Naive B cell (primary cell): ENCODE measurements around the gene ASB16. TPM values are rescaled to one million over a fixed set of nuclear protein-coding genes. Genes with fewer than 3 reads are reported as not detected.

Source experiments
- ATAC-seq, 2 donors: fragments of 150-1000 bp; cut with Tn5 transposase; 2 replicates each; pipeline ENCODE4 v1.10.0; 2021; ENCODE audit warnings: low read depth in 2 of 2, mild to moderate bottlenecking in 2 of 2, moderate library complexity in 2 of 2
- DNase-seq: peaks from one replicate; pipeline ENCODE4 v3.0.0; 2022
- H3K27ac Mint-ChIP-seq, 6 donors: one replicate each; pipeline ENCODE4 v1.8.0; 2020 to 2022; ENCODE audit warnings: mild to moderate bottlenecking in 6 of 6, mixed read lengths in 6 of 6, moderate library complexity in 5 of 6, inconsistent platforms in 2 of 6
- H3K27me3 Mint-ChIP-seq, 3 donors: one replicate each; pipeline ENCODE4 v1.8.0; 2021 to 2022; ENCODE audit warnings: mixed read lengths in 3 of 3, mild to moderate bottlenecking in 1 of 3
- H3K36me3 Mint-ChIP-seq, 2 donors: one replicate each; pipeline ENCODE4 v1.8.0; 2020 to 2022; ENCODE audit warnings: mixed read lengths in 2 of 2, inconsistent platforms in 1 of 2, mild to moderate bottlenecking in 1 of 2
- H3K4me1 Mint-ChIP-seq, 3 donors: one replicate each; pipeline ENCODE4 v1.8.0; 2020 to 2022; ENCODE audit warnings: mixed read lengths in 3 of 3, inconsistent platforms in 1 of 3, mild to moderate bottlenecking in 1 of 3, moderate library complexity in 1 of 3
- H3K4me3 Mint-ChIP-seq, 8 donors: one replicate each; pipeline ENCODE4 v1.8.0; 2020 to 2022; ENCODE audit warnings: mild to moderate bottlenecking in 8 of 8, mixed read lengths in 8 of 8, moderate library complexity in 8 of 8, inconsistent platforms in 2 of 8
- H3K9me3 Mint-ChIP-seq, 7 donors: one replicate each; pipeline ENCODE4 v1.8.0; 2020 to 2022; ENCODE audit warnings: mixed read lengths in 7 of 7, mild to moderate bottlenecking in 5 of 7, inconsistent platforms in 2 of 7, moderate library complexity in 1 of 7
- polyA plus RNA-seq, 6 donors: library from polyadenylated mRNA; unstranded; fragments of 300-500 nt; fragmentation: Illumina TruSeq; gene quantifications; one replicate each; pipeline ENCODE4 v1.2.3, GENCODE V29; 2021; ENCODE audit warnings: low read depth in 6 of 6

ASB16 gene
- polyA plus RNA-seq, 6 donors from 2014 or later = 0.19 to 0.43 (median 0.31) TPM; not detected in 2

- Mint-ChIP-seq H3K4me3 (no peak overlapping the region), H3K36me3 (no peaks in the 10 kb centered on the region), H3K9me3 (no peaks in the 10 kb centered on the region), H3K27me3 (no peaks in the 10 kb centered on the region), H3K4me1 (peaks cover 8 to 10% (median 8%) of the 10 kb centered on the region in 3 donors), H3K27ac (no peak overlapping the region)
- DNase-seq (no peak), ATAC-seq (no peak)
These were observed 6.0 kb upstream of the ASB16 start for GRCh38 chr17:44164476-44164875.

GRCh38 chr17:44167181-44167861, 3.2 kb upstream of the ASB16 start:
- Mint-ChIP-seq H3K9me3 (no peaks in the 10 kb centered on the region), H3K27ac (peak overlapping the region in 2 of 6 donors; percentile 22 to 42)

DNA sequence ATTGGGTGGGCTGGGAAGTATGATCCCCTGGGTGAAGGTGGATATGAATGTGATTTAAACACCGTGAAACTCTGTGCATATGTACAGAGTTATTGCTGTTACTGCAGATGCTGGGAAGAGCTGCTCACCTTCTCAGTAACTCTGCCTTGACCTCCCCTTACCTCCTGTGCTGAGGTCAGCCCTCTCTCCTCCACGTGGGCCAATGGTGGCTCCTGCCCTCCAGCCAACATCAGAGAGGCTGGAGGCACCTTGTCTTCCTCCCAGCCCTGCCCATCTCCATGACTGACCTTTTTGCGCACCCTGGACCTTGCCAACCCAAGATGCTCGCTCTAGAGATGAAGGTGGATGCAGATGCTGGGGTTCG, 387 bp upstream of the ASB16 start:
- H3K4me1 Mint-ChIP-seq = peaks cover 12 to 20% (median 14%) of the 10 kb centered on the region in 3 donors
- DNase-seq (no peak), ATAC-seq (no peak)
- H3K27ac Mint-ChIP-seq = peak overlapping the region in 2 of 6 donors; percentile 22 to 59
- no peaks in the 10 kb centered on the region for H3K27me3 Mint-ChIP-seq
- no peaks in the 10 kb centered on the region for H3K9me3 Mint-ChIP-seq
- no peaks in the 10 kb centered on the region for H3K36me3 Mint-ChIP-seq
- no peak overlapping the region for H3K4me3 Mint-ChIP-seq

More at GRCh38 chr17:44167181-44167861, 3.2 kb upstream of the ASB16 start:
- H3K4me3 Mint-ChIP-seq = no peak overlapping the region
- ATAC-seq (no peak), DNase-seq (no peak)
- H3K4me1 Mint-ChIP-seq = peaks cover 12 to 20% (median 14%) of the 10 kb centered on the region in 3 donors
- H3K27me3 Mint-ChIP-seq = no peaks in the 10 kb centered on the region
- H3K36me3 Mint-ChIP-seq = no peaks in the 10 kb centered on the region

GRCh38 chr17:44171931-44172455, 1.5 kb downstream of the ASB16 start:
- Mint-ChIP-seq H3K4me3 (no peak overlapping the region), H3K36me3 (no peaks in the 10 kb centered on the region), H3K27me3 (no peaks in the 10 kb centered on the region), H3K27ac (peak overlapping the region in 2 of 6 donors; percentile 15 to 73), H3K9me3 (no peaks in the 10 kb centered on the region), H3K4me1 (peaks cover 10 to 20% (median 12%) of the 10 kb centered on the region in 3 donors)
- ATAC-seq = no peak
- no peak for DNase-seq

GRCh38 chr17:44174427-44174826, 3.9 kb downstream of the ASB16 start:
- peaks cover 5 to 8% of the 10 kb centered on the region in 2 donors for H3K36me3 Mint-ChIP-seq
- peaks cover 4 to 11% (median 10%) of the 10 kb centered on the region in 3 donors for H3K4me1 Mint-ChIP-seq
- no peak overlapping the region for H3K4me3 Mint-ChIP-seq
- H3K9me3 Mint-ChIP-seq = no peaks in the 10 kb centered on the region
- no peak for DNase-seq
- H3K27ac Mint-ChIP-seq = no peak overlapping the region
- H3K27me3 Mint-ChIP-seq = no peaks in the 10 kb centered on the region
- no peak for ATAC-seq

DNA sequence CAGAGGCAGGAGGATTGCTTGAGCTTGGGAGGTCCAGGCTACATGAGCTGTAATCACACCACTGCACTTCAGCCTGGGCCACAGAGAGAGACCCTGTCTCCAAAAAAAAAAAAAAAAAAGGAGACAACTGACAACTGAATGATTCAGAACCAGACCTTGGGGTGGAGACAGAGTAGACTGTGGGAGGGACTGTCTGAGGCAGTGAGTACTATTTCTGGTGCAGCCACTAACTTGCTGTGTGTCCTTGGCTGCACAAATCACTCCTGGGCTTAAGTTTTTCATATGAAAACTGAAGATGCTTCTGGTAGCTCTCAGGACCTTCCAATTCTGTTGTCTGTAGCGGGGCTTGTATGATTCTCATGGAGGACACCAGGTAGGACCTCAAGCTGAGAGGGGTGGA, 5.8 kb downstream of the ASB16 start:
- no peaks in the 10 kb centered on the region for H3K9me3 Mint-ChIP-seq
- ATAC-seq (no peak), DNase-seq (no peak)
- H3K4me3 Mint-ChIP-seq = no peak overlapping the region
- no peaks in the 10 kb centered on the region for H3K27me3 Mint-ChIP-seq
- peaks cover 5 to 8% of the 10 kb centered on the region in 2 donors for H3K36me3 Mint-ChIP-seq
- peak overlapping the region in 1 of 6 donors; percentile 21 for H3K27ac Mint-ChIP-seq
- peaks cover 0 to 4% (median 0%) of the 10 kb centered on the region in 3 donors for H3K4me1 Mint-ChIP-seq

GRCh38 chr17:44176671-44177501, 6.4 kb downstream of the ASB16 start:
- Mint-ChIP-seq H3K4me3 (no peak overlapping the region), H3K36me3 (peaks cover 5 to 12% of the 10 kb centered on the region in 2 donors), H3K4me1 (peaks cover 3 to 8% (median 3%) of the 10 kb centered on the region in 3 donors), H3K27me3 (no peaks in the 10 kb centered on the region), H3K27ac (no peak overlapping the region), H3K9me3 (no peaks in the 10 kb centered on the region)
- ATAC-seq (no peak), DNase-seq (no peak)

DNA sequence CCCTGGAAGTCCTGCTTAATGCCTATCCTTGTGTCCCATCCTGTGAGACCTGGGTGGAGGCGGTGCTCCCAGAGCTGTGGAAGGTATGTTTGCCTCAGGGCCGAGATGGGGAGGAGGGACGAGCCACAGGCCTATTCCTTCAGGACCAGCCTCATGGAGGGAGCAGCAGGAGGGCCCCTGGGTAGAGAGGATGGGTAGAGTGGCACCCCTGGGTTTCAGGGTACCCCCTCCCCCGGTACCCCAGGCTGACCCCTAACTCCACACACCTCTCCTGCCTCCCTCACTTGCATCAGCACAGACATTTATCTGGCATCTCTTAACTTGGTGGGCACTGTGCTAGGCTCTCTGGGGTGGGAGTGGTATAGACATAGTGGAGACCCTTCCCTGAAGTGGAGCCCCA, 7.1 kb downstream of the ASB16 start:
- H3K36me3 Mint-ChIP-seq = peaks cover 5 to 14% of the 10 kb centered on the region in 2 donors

GRCh38 chr17:44178133-44178532, 7.6 kb downstream of the ASB16 start:
- H3K9me3 Mint-ChIP-seq = no peaks in the 10 kb centered on the region
- ATAC-seq = no peak

More for the DNA sequence above, 7.1 kb downstream of the ASB16 start:
- Mint-ChIP-seq H3K27ac (no peak overlapping the region), H3K27me3 (no peaks in the 10 kb centered on the region), H3K4me1 (peaks cover 7 to 10% (median 8%) of the 10 kb centered on the region in 3 donors), H3K9me3 (no peaks in the 10 kb centered on the region), H3K4me3 (no peak overlapping the region)
- no peak for DNase-seq
- ATAC-seq = no peak

GRCh38 chr17:44183024-44183423, 12.5 kb downstream of the ASB16 start:
- peak overlapping the region in 1 of 6 donors; percentile 10 for H3K27ac Mint-ChIP-seq
- ATAC-seq = no peak

More at GRCh38 chr17:44178133-44178532, 7.6 kb downstream of the ASB16 start:
- Mint-ChIP-seq H3K27ac (no peak overlapping the region), H3K27me3 (no peaks in the 10 kb centered on the region), H3K36me3 (peaks cover 5 to 14% of the 10 kb centered on the region in 2 donors), H3K4me3 (no peak overlapping the region), H3K4me1 (peaks cover 7 to 10% (median 8%) of the 10 kb centered on the region in 3 donors)
- DNase-seq = no peak

DNA sequence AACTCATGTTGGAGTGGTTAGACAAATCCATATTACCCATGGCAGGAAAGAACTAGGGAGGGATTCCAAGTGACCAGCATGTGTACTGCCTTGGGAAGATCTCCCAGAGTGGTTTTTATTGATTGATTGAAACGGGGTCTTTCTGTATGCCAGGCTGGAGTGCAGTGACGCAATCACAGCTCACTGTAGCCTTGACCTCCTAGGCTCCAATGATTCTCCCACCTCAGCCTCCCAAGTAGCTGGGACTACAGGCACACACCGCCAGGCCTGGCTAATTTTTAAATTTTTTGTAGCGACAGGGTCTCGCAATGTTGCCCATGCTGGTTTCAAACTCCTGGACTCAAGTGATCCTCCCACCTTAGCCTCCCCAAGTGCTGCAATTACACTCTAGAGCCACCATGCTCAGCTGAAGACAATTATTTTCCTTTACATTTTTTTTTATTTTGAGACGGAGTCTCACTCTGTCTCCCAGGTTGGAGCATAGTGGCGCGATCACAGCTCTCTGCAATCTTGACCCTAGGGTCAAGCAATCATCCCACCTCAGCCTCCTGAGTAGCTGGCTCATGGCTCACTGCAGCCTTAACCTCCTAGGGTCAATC, 13.8 kb downstream of the ASB16 start:
- Mint-ChIP-seq H3K4me1 (peaks cover 31 to 52% (median 39%) of the 10 kb centered on the region in 3 donors), H3K27me3 (no peaks in the 10 kb centered on the region), H3K4me3 (peak overlapping the region in 2 of 8 donors; percentile 98 to 100), H3K9me3 (no peaks in the 10 kb centered on the region), H3K27ac (peak overlapping the region in 1 of 6 donors; percentile 33), H3K36me3 (peaks cover 0 to 7% of the 10 kb centered on the region in 2 donors)
- DNase-seq = no peak
- no peak for ATAC-seq

More at GRCh38 chr17:44183024-44183423, 12.5 kb downstream of the ASB16 start:
- Mint-ChIP-seq H3K36me3 (peaks cover 5 to 14% of the 10 kb centered on the region in 2 donors), H3K27me3 (no peaks in the 10 kb centered on the region), H3K4me1 (peaks cover 29 to 46% (median 33%) of the 10 kb centered on the region in 3 donors), H3K9me3 (no peaks in the 10 kb centered on the region), H3K4me3 (peak overlapping the region in 2 of 8 donors; percentile 33 to 63)
- no peak for DNase-seq

DNA sequence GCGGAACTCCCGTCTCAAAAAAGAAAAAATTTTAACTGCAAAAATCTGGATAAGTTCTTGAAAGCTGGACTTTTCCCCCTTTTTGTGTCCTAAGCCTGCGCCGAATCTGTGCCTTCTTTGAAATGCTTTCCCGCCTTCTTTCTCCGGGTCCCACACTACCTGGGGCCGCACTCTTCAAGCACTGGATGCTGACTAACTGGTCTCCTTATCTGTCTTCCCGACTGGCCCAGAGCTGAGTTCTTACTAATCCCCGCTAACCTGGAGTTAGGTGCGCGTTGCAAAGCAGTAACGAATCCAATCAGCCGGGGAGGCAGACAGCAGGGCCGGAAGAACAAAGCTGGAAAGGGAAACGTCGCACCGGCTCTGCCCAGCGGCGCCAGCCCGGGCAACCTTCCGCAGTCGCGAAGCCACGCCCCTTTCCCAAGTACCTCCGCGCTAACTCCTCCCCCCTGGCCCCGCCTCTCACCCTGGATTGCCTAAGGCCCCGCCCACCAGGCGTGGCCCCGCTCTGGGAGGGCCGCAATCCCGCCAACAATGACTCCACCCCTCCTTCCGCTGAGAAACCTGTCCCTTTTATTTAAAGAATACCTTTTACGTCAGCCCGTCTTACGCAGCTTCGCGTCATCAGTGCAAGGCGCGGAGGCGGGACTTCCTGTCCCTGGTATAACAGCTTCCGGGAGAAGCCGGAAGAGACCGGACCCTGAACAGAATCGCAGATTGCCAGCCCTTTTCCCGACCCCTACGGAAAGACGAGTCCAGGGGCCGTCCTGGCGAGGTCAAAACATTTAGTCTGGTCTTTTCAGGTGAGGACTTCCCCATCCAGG, 16.0 kb downstream of the ASB16 start, which contains the start of gene TMUB2:
TMUB2 (plus strand) TSS at position 666 of the 824 bp plus-strand sequence. CDS start 737 bp downstream, outside the sequence.
- Mint-ChIP-seq H3K36me3 (peaks cover 5 to 15% of the 10 kb centered on the region in 2 donors), H3K4me3 (peak within 1 kb of the TSS; percentile 98 to 100 (median 99)), H3K9me3 (no peaks in the 10 kb centered on the region), H3K27me3 (no peaks in the 10 kb centered on the region), H3K27ac (peak within 1 kb of the TSS; percentile 95 to 100 (median 100)), H3K4me1 (peaks cover 37 to 52% (median 45%) of the 10 kb centered on the region in 3 donors)
- peak; percentile 100 for DNase-seq
- peak; percentile 86 to 87 for ATAC-seq
